ENCODE data around the gene KIFC3.
"Not testable (repeated sequence)": the region's sequence is repeated elsewhere in the genome, so short reads cannot be mapped to it uniquely, and the experiment has no call there.

Gene KIFC3

GRCh38 chr16:57723170-57723569, 79.1 kb downstream of the KIFC3 start:
- peak; percentile 55 for DNase-seq
- in situ Hi-C loops (cut with HindIII; ENCODE audit: low pct_ligation_motif_present, low pct_unique_long_range_greater_than_20kb, low sequenced_read_pairs), result no loop called here

DNA sequence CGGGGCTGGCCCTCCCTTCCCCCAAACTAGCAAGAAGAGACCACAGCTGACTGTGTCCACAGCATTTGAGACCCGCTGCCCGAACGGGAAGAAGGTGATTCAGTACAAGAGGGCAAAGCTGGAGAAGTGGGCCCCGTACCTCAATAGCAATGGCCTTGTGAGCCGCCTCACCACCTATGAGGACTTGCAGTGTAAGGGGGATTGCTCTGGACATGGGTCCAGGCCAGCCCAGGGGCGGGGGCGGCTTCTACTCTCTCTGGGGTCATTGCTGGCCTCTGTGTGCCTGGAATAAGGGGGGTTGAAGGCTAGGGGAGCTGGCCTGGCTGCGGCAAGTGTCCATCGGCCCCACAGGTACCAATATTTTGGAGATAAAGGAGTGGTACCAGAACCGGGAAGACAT, 79.6 kb downstream of the KIFC3 start:
- in situ Hi-C loops (cut with HindIII; ENCODE audit: low pct_ligation_motif_present, low pct_unique_long_range_greater_than_20kb, low sequenced_read_pairs), result no loop called here

GRCh38 chr16:57722210-57722499, 80.1 kb downstream of the KIFC3 start:
- in situ Hi-C loops (cut with HindIII; ENCODE audit: low pct_ligation_motif_present, low pct_unique_long_range_greater_than_20kb, low sequenced_read_pairs), result no loop called here
- no peak for DNase-seq

More for the DNA sequence above, 79.6 kb downstream of the KIFC3 start:
- no peak for DNase-seq

GRCh38 chr16:57721356-57722209, 80.7 kb downstream of the KIFC3 start:
- in situ Hi-C loops (cut with HindIII; ENCODE audit: low pct_ligation_motif_present, low pct_unique_long_range_greater_than_20kb, low sequenced_read_pairs), result no loop called here

DNA sequence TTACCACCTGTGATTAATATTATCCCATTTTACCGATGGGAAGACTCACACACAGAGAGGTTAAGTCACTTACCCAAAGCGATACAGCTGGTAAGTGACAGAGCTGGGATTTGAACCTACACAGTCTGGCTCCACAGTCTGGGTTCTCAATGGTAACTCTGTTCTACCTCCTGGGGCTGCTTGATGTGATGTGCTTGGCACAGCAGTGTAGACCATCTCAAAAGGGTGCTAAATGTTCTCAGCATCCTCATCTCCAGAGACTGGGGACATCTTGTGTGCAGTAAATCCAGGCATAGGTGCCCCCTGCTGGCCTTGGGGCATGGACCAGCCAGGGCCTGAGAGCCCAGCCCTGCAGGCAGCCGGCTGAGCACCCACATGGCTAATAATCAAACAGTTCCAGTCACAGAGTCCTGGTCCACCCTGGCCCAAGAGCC, 82.1 kb downstream of the KIFC3 start:
- in situ Hi-C loops (cut with HindIII; ENCODE audit: low pct_ligation_motif_present, low pct_unique_long_range_greater_than_20kb, low sequenced_read_pairs), result no loop called here
- peak; percentile 79 for DNase-seq

More at GRCh38 chr16:57721356-57722209, 80.7 kb downstream of the KIFC3 start:
- DNase-seq, result no peak

- in situ Hi-C loops (cut with HindIII; ENCODE audit: low pct_ligation_motif_present, low pct_unique_long_range_greater_than_20kb, low sequenced_read_pairs), result no loop called here
- no peak for DNase-seq
Measured at GRCh38 chr16:57714047-57714446, 88.2 kb downstream of the KIFC3 start.

DNA sequence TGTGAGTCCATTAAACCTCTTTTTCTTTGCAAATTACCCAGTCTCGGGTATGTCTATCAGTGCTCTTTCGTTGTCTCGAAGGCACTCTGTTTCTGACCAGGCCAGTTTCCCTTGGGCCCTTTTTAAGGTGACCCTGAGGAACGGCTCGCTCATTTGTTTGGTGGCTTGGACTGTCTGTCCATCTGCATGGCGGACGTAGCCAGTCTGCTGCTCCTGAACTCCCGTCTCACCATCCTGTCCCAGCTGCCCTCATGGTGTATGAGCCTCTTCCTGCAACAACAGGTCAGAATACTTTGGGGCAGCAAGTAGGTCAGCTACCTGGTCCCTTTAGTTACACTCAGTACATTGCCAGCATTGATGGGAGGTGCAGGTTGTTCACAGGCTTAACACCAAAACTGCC, 88.7 kb downstream of the KIFC3 start:
- no peak for DNase-seq

DNA sequence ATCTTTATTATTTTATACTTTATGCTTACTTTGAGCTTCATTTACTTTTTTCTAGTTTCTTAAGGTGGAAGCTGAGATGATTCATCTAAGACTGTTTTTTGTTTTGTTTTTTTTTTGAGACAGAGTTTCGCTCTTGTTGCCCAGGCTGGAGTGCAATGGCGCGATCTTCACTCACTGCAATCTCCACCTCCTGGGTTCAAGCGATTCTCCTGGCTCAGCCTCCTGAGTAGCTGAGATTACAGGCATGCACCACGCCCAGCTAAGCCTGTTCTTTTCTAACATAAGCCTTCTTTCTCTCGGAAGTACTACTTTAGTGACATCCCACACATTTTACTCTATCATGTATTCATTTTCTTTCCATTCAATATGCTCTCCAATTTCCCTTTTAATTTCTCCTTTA, 89.7 kb downstream of the KIFC3 start:
- in situ Hi-C loops (cut with HindIII; ENCODE audit: low pct_ligation_motif_present, low pct_unique_long_range_greater_than_20kb, low sequenced_read_pairs); DNase-seq: not testable (repeated sequence)

More for the DNA sequence above, 88.7 kb downstream of the KIFC3 start:
- in situ Hi-C loops (cut with HindIII; ENCODE audit: low pct_ligation_motif_present, low pct_unique_long_range_greater_than_20kb, low sequenced_read_pairs), result no loop called here

GRCh38 chr16:57711993-57712392, 90.3 kb downstream of the KIFC3 start:
- DNase-seq, result no peak

GRCh38 chr16:57711346-57711745, 90.9 kb downstream of the KIFC3 start:
- DNase-seq, result no peak
- in situ Hi-C loops (cut with HindIII; ENCODE audit: low pct_ligation_motif_present, low pct_unique_long_range_greater_than_20kb, low sequenced_read_pairs), result no loop called here

More at GRCh38 chr16:57711993-57712392, 90.3 kb downstream of the KIFC3 start:
- in situ Hi-C loops (cut with HindIII; ENCODE audit: low pct_ligation_motif_present, low pct_unique_long_range_greater_than_20kb, low sequenced_read_pairs), result no loop called here

DNA sequence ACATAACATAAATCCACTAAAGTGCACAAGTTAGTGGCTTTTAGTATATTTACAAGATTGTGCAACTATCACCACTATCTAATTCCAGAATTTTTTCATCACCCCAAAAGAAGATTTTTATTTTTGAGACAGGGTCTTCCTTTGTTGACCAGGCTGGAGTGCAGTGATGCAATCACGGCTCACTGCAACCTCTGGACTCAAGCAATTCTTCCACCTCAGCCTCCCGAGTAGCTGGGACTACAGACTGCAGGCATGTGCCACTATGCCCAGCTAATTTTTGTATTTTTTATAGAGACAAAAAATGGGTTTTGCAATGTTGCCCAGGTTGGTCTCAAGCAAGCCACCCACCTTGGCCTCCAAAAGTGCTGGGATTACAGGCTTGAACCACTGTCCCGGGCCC, 92.6 kb downstream of the KIFC3 start:
- no peak for DNase-seq
- in situ Hi-C loops (cut with HindIII; ENCODE audit: low pct_ligation_motif_present, low pct_unique_long_range_greater_than_20kb, low sequenced_read_pairs), result no loop called here

All from ACHN (cell line).